Brain microvascular endothelial cell (primary cell): ENCODE data around the gene SV2B.

ENCODE experiments used
- DNase-seq: peaks from one replicate; pipeline ENCODE4 v3.0.0-alpha.2; 2020
- H3K27ac ChIP-seq: fragments of 250-450 bp; sonication (Bioruptor Pico); 2 replicates; pipeline ENCODE4 v1.5.1; 2020; ENCODE audit warnings: mild to moderate bottlenecking, moderate library complexity
- H3K27me3 ChIP-seq: fragments of 250-450 bp; sonication (Bioruptor Pico); replicated peaks from 2 replicates; pipeline ENCODE4 v1.5.1; 2020; ENCODE audit warnings: mild to moderate bottlenecking
- H3K36me3 ChIP-seq: fragments of 250-450 bp; sonication (Bioruptor Pico); replicated peaks from 2 replicates; pipeline ENCODE4 v1.5.1; 2020; ENCODE audit warnings: mild to moderate bottlenecking
- H3K4me3 ChIP-seq: 2 replicates; pipeline ENCODE4 v1.5.1; 2011; ENCODE audit warnings: low read depth, mild to moderate bottlenecking, control low read depth, low read length, moderate library complexity
- in situ Hi-C: cut with HindIII; loops from 2 replicates; pipeline ENCODE4 v1.10.0; 2017; ENCODE audit warnings: low sequenced_read_pairs, low pct_ligation_motif_present
- TF ChIP-seq, protein P1 (sequence below): IDR thresholded peaks from 2 replicates; pipeline ENCODE4 v1.5.1; 2011; ENCODE audit warnings: low read depth, mild to moderate bottlenecking, moderate library complexity, low read length, control low read depth, inconsistent platforms; ENCODE audit errors: missing control alignments

The SV2B gene

DNA sequence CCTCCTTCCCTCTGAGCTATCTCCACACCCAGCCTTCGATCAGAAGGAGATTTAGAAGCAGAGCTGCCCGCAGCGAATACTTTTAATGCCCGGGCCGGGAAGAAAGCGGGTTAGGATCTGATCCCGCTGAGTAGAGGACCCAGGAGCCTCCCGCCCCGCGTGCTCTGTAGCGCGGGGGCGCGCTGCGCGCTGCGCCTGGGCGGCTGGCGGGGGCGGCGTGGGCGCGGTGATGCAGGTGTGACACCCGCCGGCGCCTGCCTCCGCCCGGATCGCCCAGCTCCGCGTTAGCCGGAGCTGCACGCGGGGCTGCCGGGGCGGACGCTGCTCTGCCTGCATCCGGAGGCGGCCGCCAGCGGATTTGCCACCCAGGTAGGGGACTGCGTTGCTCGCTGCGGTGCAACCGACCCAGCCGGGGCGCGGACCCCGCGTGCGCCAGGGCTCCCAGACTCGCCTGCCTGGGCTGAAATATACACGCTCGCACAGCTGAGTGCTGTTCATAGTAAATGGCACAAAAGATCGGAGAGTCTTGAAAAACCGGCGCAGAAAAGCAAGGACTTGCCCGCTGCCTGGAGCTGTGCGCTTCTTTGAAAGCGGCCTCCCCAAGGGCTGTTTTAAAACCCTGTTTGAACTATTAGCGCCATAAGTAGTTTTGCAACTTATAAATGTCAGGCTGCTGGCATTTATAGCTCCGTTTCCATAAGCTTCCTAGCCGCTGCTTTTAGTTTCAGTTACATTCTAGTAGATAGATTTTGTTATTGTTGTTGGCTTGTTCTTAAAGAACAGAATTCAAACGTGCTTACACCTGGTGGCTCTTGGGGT lies at the start of gene SV2B:
Gene SV2B, plus strand, starts transcription at position 263 of the 819 bp plus-strand sequence. CDS start 126,007 bp downstream, outside the sequence.
- Histone ChIP-seq H3K36me3 (no peaks in the 10 kb centered on the region), H3K27me3 (peaks cover 31% of the 10 kb centered on the region), H3K27ac (no peak within 1 kb of the TSS), H3K4me3 (peak within 1 kb of the TSS; percentile 39)
- DNase-seq, result peak; percentile 6
- in situ Hi-C loops, result no loop called here
- TF ChIP-seq, protein P1, sequence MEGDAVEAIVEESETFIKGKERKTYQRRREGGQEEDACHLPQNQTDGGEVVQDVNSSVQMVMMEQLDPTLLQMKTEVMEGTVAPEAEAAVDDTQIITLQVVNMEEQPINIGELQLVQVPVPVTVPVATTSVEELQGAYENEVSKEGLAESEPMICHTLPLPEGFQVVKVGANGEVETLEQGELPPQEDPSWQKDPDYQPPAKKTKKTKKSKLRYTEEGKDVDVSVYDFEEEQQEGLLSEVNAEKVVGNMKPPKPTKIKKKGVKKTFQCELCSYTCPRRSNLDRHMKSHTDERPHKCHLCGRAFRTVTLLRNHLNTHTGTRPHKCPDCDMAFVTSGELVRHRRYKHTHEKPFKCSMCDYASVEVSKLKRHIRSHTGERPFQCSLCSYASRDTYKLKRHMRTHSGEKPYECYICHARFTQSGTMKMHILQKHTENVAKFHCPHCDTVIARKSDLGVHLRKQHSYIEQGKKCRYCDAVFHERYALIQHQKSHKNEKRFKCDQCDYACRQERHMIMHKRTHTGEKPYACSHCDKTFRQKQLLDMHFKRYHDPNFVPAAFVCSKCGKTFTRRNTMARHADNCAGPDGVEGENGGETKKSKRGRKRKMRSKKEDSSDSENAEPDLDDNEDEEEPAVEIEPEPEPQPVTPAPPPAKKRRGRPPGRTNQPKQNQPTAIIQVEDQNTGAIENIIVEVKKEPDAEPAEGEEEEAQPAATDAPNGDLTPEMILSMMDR, result no peak

DNA sequence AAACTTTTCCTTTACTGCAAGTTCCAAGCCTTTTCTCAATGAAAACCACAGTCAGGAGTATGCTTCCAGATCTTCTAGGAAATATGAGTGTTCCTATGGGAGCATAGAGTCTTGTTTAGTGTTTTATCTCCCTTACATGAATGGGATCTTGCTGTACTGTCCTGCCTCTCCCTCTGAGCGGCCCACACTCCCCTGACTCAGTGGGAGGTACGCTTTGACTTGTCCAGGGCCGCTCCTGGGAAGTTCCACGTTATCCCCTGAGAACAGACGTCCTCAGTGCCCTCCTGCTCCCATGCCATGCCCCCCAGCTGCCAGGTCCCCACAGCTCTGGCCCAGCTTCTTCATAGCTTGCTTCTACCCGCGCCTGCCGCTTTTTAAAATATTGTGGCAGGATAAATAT lies 48.8 kb upstream of the SV2B start:
- no peaks in the 10 kb centered on the region for H3K36me3 ChIP-seq

GRCh38 chr15:91054816-91055215 lies 45.2 kb upstream of the SV2B start:
- TF ChIP-seq, protein P1, result no peak
- Histone ChIP-seq H3K27me3 (peaks cover 5% of the 10 kb centered on the region), H3K36me3 (no peaks in the 10 kb centered on the region), H3K4me3 (no peak overlapping the region), H3K27ac (no peak overlapping the region)
- no peak for DNase-seq
- in situ Hi-C loops, result no loop called here

More for the DNA sequence above, 48.8 kb upstream of the SV2B start:
- Histone ChIP-seq H3K4me3 (no peak overlapping the region), H3K27me3 (peaks cover 5% of the 10 kb centered on the region), H3K27ac (no peak overlapping the region)
- TF ChIP-seq, protein P1, result no peak
- in situ Hi-C loops, result no loop called here
- DNase-seq, result no peak

- Histone ChIP-seq H3K36me3 (no peaks in the 10 kb centered on the region), H3K27ac (no peak overlapping the region), H3K27me3 (peaks cover 5% of the 10 kb centered on the region), H3K4me3 (no peak overlapping the region)
- in situ Hi-C loops, result no loop called here
- TF ChIP-seq, protein P1, result peak; percentile 87
- DNase-seq, result peak; percentile 53
Measured at GRCh38 chr15:91055548-91056331, 44.3 kb upstream of the SV2B start.

DNA sequence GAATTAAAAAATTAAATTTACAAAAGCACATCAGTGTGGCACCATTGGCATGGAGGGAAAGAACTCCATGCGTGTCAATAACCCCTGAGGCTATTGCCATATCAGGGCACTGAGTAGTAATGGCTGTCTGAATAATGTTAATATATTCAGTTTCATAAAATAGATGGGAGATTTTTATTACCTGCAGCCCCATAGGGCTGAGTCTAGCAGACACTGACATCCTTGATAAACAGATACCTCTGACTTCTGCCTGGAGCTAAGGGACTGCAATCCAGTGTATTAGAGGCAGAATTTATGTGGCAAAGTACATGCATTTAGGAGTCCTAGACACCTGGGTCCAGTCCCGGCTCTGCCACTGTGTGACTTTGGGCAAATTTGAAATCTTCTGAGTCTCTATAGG lies 38.8 kb upstream of the SV2B start:
- H3K27me3 ChIP-seq, result no peaks in the 10 kb centered on the region
- in situ Hi-C loops, result no loop called here

More for the DNA sequence above, 38.8 kb upstream of the SV2B start:
- Histone ChIP-seq H3K4me3 (no peak overlapping the region), H3K27ac (no peak overlapping the region), H3K36me3 (no peaks in the 10 kb centered on the region)
- DNase-seq, result no peak
- TF ChIP-seq, protein P1, result no peak
